Measurements from ENCODE around the gene CENATAC. TPM values are rescaled to one million over a fixed set of nuclear protein-coding genes. Genes with fewer than 3 reads are reported as not detected.
"Not testable (repeated sequence)": the region's sequence is repeated elsewhere in the genome, so short reads cannot be mapped to it uniquely, and the experiment has no call there.

Gene CENATAC
- total RNA-seq, 2 donors from 2014 or later, result 22.7 to 28.5 TPM

GRCh38 chr11:118984337-118984736 is 13.6 kb upstream of the CENATAC start:
- intact Hi-C loops (cut with DNase I, micrococcal nuclease); ATAC-seq; DNase-seq: not testable (repeated sequence)

GRCh38 chr11:118984825-118985224 is 13.1 kb upstream of the CENATAC start:
- no peak for ATAC-seq

GRCh38 chr11:118988280-118988679 is 9.7 kb upstream of the CENATAC start:
- ATAC-seq (no peak), DNase-seq (no peak)
- intact Hi-C loops (cut with DNase I, micrococcal nuclease), result no loop called here

More at GRCh38 chr11:118984825-118985224, 13.1 kb upstream of the CENATAC start:
- no peak for DNase-seq
- intact Hi-C loops (cut with DNase I, micrococcal nuclease), result no loop called here

GRCh38 chr11:118991486-118992038 is 6.4 kb upstream of the CENATAC start:
- DNase-seq; ATAC-seq; intact Hi-C loops (cut with DNase I, micrococcal nuclease): not testable (repeated sequence)

- peak; percentile 23 for ATAC-seq
- DNase-seq, result peak in 1 of 2 donors; percentile 23
- intact Hi-C loops (cut with DNase I, micrococcal nuclease), result no loop called here
Measured at GRCh38 chr11:118996926-118997626, 862 bp upstream of the CENATAC start.

- intact Hi-C loops (cut with DNase I, micrococcal nuclease), result no loop called here
- DNase-seq (no peak), ATAC-seq (peak; percentile 51)
Measured at GRCh38 chr11:118998388-118998717, 415 bp downstream of the CENATAC start.

- intact Hi-C loops (cut with DNase I, micrococcal nuclease), result no loop called here
- no peak for DNase-seq
- no peak for ATAC-seq
Measured at GRCh38 chr11:118998822-118999221, 884 bp downstream of the CENATAC start.

- ATAC-seq (no peak), DNase-seq (no peak)
- intact Hi-C loops (cut with DNase I, micrococcal nuclease), result no loop called here
Measured at GRCh38 chr11:119000906-119001305, 3.0 kb downstream of the CENATAC start.

- intact Hi-C loops (cut with DNase I, micrococcal nuclease), result no loop called here
- DNase-seq (no peak), ATAC-seq (no peak)
Measured at GRCh38 chr11:119006656-119007055, 8.7 kb downstream of the CENATAC start.

GRCh38 chr11:119011476-119012053 is 13.6 kb downstream of the CENATAC start:
- ATAC-seq (no peak), DNase-seq (no peak)

GRCh38 chr11:119012629-119013170 is 14.8 kb downstream of the CENATAC start:
- ATAC-seq (no peak), DNase-seq (no peak)
- intact Hi-C loops (cut with DNase I, micrococcal nuclease), result no loop called here

More at GRCh38 chr11:119011476-119012053, 13.6 kb downstream of the CENATAC start:
- intact Hi-C loops (cut with DNase I, micrococcal nuclease), result no loop called here

GRCh38 chr11:119014209-119014924 is 16.4 kb downstream of the CENATAC start:
- ATAC-seq (no peak), DNase-seq (no peak)
- intact Hi-C loops (cut with DNase I, micrococcal nuclease), result no loop called here

- no peak for ATAC-seq
- no peak for DNase-seq
Measured at GRCh38 chr11:119015054-119015611, 17.2 kb downstream of the CENATAC start.

GRCh38 chr11:119016216-119017009 is 18.5 kb downstream of the CENATAC start:
- DNase-seq (no peak), ATAC-seq (no peak)
- intact Hi-C loops (cut with DNase I, micrococcal nuclease), result no loop called here

More at GRCh38 chr11:119015054-119015611, 17.2 kb downstream of the CENATAC start:
- intact Hi-C loops (cut with DNase I, micrococcal nuclease), result no loop called here

GRCh38 chr11:119017377-119017776 is 19.4 kb downstream of the CENATAC start:
- DNase-seq; intact Hi-C loops (cut with DNase I, micrococcal nuclease); ATAC-seq: not testable (repeated sequence)

GRCh38 chr11:119018074-119018938 is 20.4 kb downstream of the CENATAC start, which contains the start of the genes RPS25 and TRAPPC4:
TSS of gene RPS25 (minus strand) at chr11:119018343. CDS start at chr11:119018284, 59 bp downstream.
TSS of gene TRAPPC4 (plus strand) at chr11:119018766. CDS start at chr11:119018796, 30 bp downstream.
- intact Hi-C loops (cut with DNase I, micrococcal nuclease), result no loop called here

GRCh38 chr11:119019996-119020395 is 22.1 kb downstream of the CENATAC start:
- intact Hi-C loops (cut with DNase I, micrococcal nuclease), result no loop called here
- ATAC-seq, result no peak

More at GRCh38 chr11:119018074-119018938, 20.4 kb downstream of the CENATAC start, which contains the start of the genes RPS25 and TRAPPC4:
- DNase-seq (peak; percentile 95 to 97), ATAC-seq (peak; percentile 85)

More at GRCh38 chr11:119019996-119020395, 22.1 kb downstream of the CENATAC start:
- no peak for DNase-seq

Data from left colon (tissue), 2 donors.